HCT116 (cell line): ENCODE results near the gene FBXO21.
"Not testable (repeated sequence)": the region's sequence is repeated elsewhere in the genome, so short reads cannot be mapped to it uniquely, and the experiment has no call there.

Source experiments
- CTCF ChIP-seq, 3 experiments: fragments of 200-600 bp in 1 of 3; sonication (generic) in 1 of 3; IDR thresholded peaks in 2 of 3; conservative IDR thresholded peaks in 1 of 3; 2 replicates each; pipeline ENCODE4 v1.5.1; 2012 to 2017; ENCODE audit warnings: low read depth in 2 of 3, low read length in 2 of 3, antibody characterized with exemption in 1 of 3, borderline replicate concordance in 1 of 3, control low read depth in 1 of 3, mild to moderate bottlenecking in 1 of 3, mixed read lengths in 1 of 3, mixed run types in 1 of 3, moderate library complexity in 1 of 3; ENCODE audit not compliant: insufficient read depth in 1 of 3
- EGR1 ChIP-seq: IDR thresholded peaks from 2 replicates; pipeline ENCODE4 v1.6.1; 2012; ENCODE audit warnings: low read depth
- EZH2 ChIP-seq: fragments of 200-600 bp; sonication (generic); IDR thresholded peaks from 2 replicates; pipeline ENCODE4 v1.6.1; 2017; ENCODE audit warnings: antibody characterized with exemption, mixed run types
- FOSL1 ChIP-seq: IDR thresholded peaks from 2 replicates; pipeline ENCODE4 v1.6.1; 2012; ENCODE audit warnings: low read depth
- JUND ChIP-seq: IDR thresholded peaks from 2 replicates; pipeline ENCODE4 v1.6.1; 2012
- POLR2A ChIP-seq: IDR thresholded peaks from 2 replicates; pipeline ENCODE4 v1.7.0; 2011; ENCODE audit warnings: borderline replicate concordance; ENCODE audit not compliant: insufficient read depth, insufficient read length; ENCODE audit errors: extremely low read depth
- POLR2AphosphoS5 ChIP-seq: IDR thresholded peaks from 2 replicates; pipeline ENCODE4 v1.6.1; 2011; ENCODE audit warnings: mild to moderate bottlenecking, low read depth, low read length, moderate library complexity
- RAD21 ChIP-seq: IDR thresholded peaks from 2 replicates; pipeline ENCODE4 v1.6.1; 2012; ENCODE audit warnings: low read depth, mild to moderate bottlenecking
- REST ChIP-seq: IDR thresholded peaks from 2 replicates; pipeline ENCODE4 v1.6.1; 2012; ENCODE audit warnings: low read depth
- SIN3A ChIP-seq: IDR thresholded peaks from 2 replicates; pipeline ENCODE4 v1.6.1; 2012; ENCODE audit warnings: low read depth
- YY1 ChIP-seq: IDR thresholded peaks from 2 replicates; pipeline ENCODE4 v1.6.1; 2011; ENCODE audit warnings: low read length, low read depth, moderate library complexity, mild to moderate bottlenecking; ENCODE audit not compliant: insufficient replicate concordance; ENCODE audit errors: extremely low read depth
- ZNF274 ChIP-seq: fragments of 200-500 bp; sonication (Bioruptor generic); IDR thresholded peaks from 2 replicates; pipeline ENCODE4 v1.6.1; 2014; ENCODE audit warnings: mild to moderate bottlenecking, low read depth, low read length, inconsistent platforms

- not testable (repeated sequence) for TF ChIP-seq EGR1; CTCF (IDR thresholded peaks at IDR 0.05 in 2 of 3, conservative IDR thresholded peaks at IDR 0.05 in 1 of 3; ENCODE audit: borderline replicate concordance in 1 of 3, insufficient read depth in 1 of 3, low read depth in 2 of 3, low read length in 2 of 3); REST; EZH2; JUND; POLR2AphosphoS5; SIN3A; YY1; FOSL1; POLR2A; ZNF274; RAD21
Observed at GRCh38 chr12:117199956-117200744, 9.9 kb upstream of the FBXO21 start.
